Central memory CD8-positive, alpha-beta T cell (primary cell): ENCODE measurements around the gene PPM1B.
"Not testable (repeated sequence)": the region's sequence is repeated elsewhere in the genome, so short reads cannot be mapped to it uniquely, and the experiment has no call there.

Source experiments
- ATAC-seq: fragments of 150-1000 bp; cut with Tn5 transposase; replicated peaks from 2 replicates; pipeline ENCODE4 v1.10.0; 2022; ENCODE audit warnings: mild to moderate bottlenecking, moderate FRiP score, moderate number of reproducible peaks; ENCODE audit not compliant: poor library complexity, severe bottlenecking; ENCODE audit errors: extremely low read depth
- DNase-seq, 2 donors: peaks; one replicate each; pipeline ENCODE4 v3.0.0; 2021; ENCODE audit warnings: low spot score in 2 of 2
- H3K27ac Mint-ChIP-seq: one replicate; pipeline ENCODE4 v1.8.0; 2022; ENCODE audit warnings: low read depth, mild to moderate bottlenecking, moderate library complexity, mixed read lengths
- H3K27me3 Mint-ChIP-seq: one replicate; pipeline ENCODE4 v1.8.0; 2022; ENCODE audit warnings: mixed read lengths
- H3K36me3 Mint-ChIP-seq: one replicate; pipeline ENCODE4 v1.8.0; 2022; ENCODE audit warnings: mild to moderate bottlenecking, moderate library complexity, mixed read lengths; ENCODE audit not compliant: insufficient read depth
- H3K4me1 Mint-ChIP-seq: one replicate; pipeline ENCODE4 v1.8.0; 2022; ENCODE audit warnings: mixed read lengths
- H3K4me3 Mint-ChIP-seq: one replicate; pipeline ENCODE4 v1.8.0; 2022; ENCODE audit warnings: mild to moderate bottlenecking, moderate library complexity, mixed read lengths
- H3K9me3 Mint-ChIP-seq: one replicate; pipeline ENCODE4 v1.8.0; 2022; ENCODE audit warnings: mixed read lengths

PPM1B gene

DNA sequence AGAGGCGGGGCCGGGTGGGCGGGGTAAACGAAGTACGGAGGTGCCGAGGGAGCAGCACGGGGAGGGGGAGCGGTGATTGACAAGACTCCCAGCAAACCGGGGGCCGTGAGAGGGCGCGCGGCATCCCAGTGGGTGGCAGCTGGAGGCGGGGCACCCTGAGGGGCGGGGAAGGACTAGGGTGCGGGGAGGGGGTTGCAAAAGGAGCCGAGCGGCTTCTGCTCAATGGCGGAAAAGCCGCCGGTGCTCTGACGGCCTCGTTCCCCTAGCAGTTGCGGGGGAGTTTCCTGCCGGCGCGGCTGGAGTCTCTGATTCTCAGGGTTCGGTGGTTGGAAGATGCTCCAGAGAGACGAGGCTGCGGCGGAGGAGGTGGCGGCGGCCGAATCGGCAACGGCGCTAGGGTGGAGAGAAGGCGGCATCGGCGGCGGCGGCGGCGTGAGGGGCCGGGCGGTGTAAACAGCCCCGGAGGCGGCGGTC, at the start of gene PPM1B:
Gene PPM1B, plus strand, starts transcription at position 195 of the 474 bp plus-strand sequence. CDS start 32,325 bp downstream, outside the sequence.
- Mint-ChIP-seq H3K36me3 (peaks cover 24% of the 10 kb centered on the region), H3K4me1 (peaks cover 39% of the 10 kb centered on the region), H3K27me3 (no peaks in the 10 kb centered on the region), H3K27ac (peak within 1 kb of the TSS; percentile 96), H3K4me3 (peak within 1 kb of the TSS; percentile 87), H3K9me3 (no peaks in the 10 kb centered on the region)
- ATAC-seq (peak; percentile 64), DNase-seq (peak in 1 of 2 donors; percentile 97)

DNA sequence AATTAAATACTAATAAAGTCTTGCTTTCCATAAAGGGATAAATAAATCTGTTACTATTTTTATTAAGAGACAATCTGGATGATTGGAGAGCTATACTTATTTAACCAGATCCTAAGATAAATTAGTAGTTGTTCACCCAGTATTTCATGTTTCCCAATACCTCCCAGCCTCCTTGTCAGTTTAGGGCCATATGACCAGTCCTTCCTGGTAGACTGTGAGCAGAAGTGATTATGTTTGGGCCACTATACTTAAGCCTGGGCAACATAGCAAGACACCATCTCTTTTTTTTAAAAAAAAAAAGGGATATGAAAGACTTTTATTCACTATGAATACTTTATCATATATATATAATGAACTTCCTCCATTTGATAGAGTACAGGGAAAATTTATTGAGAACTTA, 48.8 kb upstream of the PPM1B start:
- no peak for DNase-seq
- no peak overlapping the region for H3K27ac Mint-ChIP-seq

DNA sequence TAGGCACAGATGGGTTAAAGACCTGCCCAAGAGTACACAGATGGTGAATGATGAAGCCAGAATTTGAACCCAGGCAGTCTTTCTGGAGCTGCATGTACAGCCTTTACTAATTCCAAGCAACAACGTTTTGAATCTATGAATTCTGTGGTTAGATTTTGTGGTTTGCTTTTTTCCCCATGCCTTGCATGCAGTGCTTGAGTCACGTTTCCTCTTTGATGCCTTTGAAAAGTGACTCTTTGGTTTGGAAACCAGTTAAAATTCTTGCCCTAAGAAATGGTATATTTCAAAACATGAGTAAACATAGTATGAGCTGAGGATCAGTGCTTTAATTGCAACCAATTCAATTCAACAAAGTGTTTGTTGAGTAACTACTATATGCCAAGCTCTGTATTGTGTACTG, 48.2 kb upstream of the PPM1B start:
- no peaks in the 10 kb centered on the region for H3K36me3 Mint-ChIP-seq
- no peak overlapping the region for H3K27ac Mint-ChIP-seq
- DNase-seq (no peak), ATAC-seq (no peak)
- peaks cover 16% of the 10 kb centered on the region for H3K27me3 Mint-ChIP-seq
- no peaks in the 10 kb centered on the region for H3K9me3 Mint-ChIP-seq
- no peak overlapping the region for H3K4me3 Mint-ChIP-seq
- H3K4me1 Mint-ChIP-seq, result no peaks in the 10 kb centered on the region

More for the DNA sequence above, 48.8 kb upstream of the PPM1B start:
- ATAC-seq, result no peak
- Mint-ChIP-seq H3K4me3 (no peak overlapping the region), H3K36me3 (no peaks in the 10 kb centered on the region), H3K27me3 (peaks cover 11% of the 10 kb centered on the region), H3K9me3 (no peaks in the 10 kb centered on the region), H3K4me1 (no peaks in the 10 kb centered on the region)

DNA sequence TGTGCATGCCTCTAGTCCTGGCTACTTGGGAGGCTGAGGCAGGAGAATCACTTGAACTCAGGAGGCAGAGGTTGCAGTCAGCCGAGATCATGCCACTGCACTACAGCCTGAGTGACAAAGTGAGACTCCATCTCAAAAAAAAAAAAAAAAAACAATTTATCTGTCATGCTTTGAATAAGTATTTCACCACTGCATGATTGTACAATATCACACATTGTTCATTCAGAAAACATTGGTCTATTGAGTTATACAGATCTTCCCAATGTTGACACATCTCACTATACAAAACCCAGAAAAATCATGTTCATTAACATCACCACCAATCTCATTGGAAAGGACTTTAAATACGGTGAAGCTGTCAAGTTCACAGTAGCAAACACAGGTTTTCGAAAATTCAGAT, 46.8 kb upstream of the PPM1B start:
- Mint-ChIP-seq H3K4me1 (no peaks in the 10 kb centered on the region), H3K27ac (no peak overlapping the region), H3K9me3 (no peaks in the 10 kb centered on the region), H3K4me3 (no peak overlapping the region), H3K36me3 (no peaks in the 10 kb centered on the region), H3K27me3 (peaks cover 24% of the 10 kb centered on the region)
- ATAC-seq (no peak), DNase-seq (no peak)

DNA sequence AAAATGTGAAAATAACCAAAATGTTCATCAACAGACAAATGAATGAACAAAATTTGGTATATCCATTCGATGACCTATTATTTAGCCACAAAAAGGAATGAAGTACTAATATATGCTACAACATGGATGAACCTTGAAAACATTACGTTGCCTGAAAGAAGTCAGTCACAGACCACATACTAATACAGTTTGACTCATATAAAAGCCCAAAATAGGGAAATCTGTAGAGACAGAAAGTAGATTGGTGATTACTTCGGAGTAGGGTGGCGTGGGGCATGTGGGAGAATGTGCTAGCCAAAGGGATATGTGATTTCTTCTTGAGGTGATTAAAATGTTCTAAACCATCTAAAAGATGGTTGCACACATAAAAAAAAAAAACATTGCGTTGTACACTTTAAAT, 44.2 kb upstream of the PPM1B start:
- no peaks in the 10 kb centered on the region for H3K4me1 Mint-ChIP-seq
- no peak overlapping the region for H3K27ac Mint-ChIP-seq
- no peaks in the 10 kb centered on the region for H3K36me3 Mint-ChIP-seq
- no peaks in the 10 kb centered on the region for H3K9me3 Mint-ChIP-seq
- ATAC-seq (no peak), DNase-seq (no peak)
- no peak overlapping the region for H3K4me3 Mint-ChIP-seq
- H3K27me3 Mint-ChIP-seq, result peaks cover 24% of the 10 kb centered on the region

DNA sequence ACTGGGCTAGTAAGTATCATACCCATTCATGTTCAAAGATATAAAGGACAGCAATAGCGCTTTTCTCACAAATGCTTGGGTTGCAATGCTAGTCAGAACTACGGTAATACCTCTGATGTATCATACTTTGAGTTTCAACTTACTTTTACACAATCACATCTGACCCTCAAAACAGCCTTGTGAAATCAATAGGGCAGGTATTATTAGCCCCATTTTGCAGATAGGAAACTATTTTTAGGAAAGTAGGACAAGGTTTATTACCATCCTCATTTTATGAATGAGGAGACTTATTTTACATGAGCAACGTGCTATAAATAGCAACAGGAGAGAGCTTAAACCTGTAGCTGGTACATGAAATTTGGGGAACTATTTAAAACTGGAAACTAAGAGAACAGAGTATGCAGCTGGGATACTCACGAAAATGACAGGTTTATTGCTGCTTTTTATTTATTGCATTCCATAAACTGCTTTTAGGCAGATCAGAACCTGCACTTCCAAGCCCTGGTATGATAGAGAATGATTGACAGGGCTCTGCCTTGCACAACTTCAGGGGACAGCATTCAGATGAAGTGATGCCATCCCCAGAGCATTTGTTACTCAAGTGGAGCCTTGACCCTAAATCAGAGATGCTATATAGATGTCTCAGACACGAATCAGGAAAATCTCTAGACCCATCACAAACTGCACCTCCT, 42.4 kb upstream of the PPM1B start:
- ATAC-seq (no peak), DNase-seq (no peak)
- H3K4me1 Mint-ChIP-seq, result no peaks in the 10 kb centered on the region
- peaks cover 24% of the 10 kb centered on the region for H3K27me3 Mint-ChIP-seq
- H3K4me3 Mint-ChIP-seq, result no peak overlapping the region
- no peak overlapping the region for H3K27ac Mint-ChIP-seq
- H3K9me3 Mint-ChIP-seq, result peaks cover 3% of the 10 kb centered on the region
- no peaks in the 10 kb centered on the region for H3K36me3 Mint-ChIP-seq

DNA sequence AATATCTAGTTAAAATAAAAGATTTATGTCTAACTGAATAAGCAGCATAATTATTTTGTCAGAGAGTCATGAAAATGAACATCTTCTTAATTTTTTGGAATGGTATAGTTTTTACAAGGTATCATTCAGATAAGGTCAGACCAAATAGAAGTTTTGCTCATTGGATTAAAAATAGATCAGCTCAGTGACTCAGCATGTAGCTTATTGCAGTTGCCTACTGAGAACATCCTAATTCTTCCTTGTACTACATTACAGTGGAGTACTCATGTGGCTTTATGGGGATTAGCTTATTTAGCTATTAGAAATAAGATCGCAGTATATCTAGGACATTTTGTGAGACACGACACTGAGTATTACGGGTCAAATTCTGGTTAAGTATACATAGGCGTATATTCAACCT, 38.2 kb upstream of the PPM1B start:
- H3K4me3 Mint-ChIP-seq, result no peak overlapping the region
- H3K27ac Mint-ChIP-seq, result no peak overlapping the region
- DNase-seq (no peak), ATAC-seq (no peak)
- peaks cover 5% of the 10 kb centered on the region for H3K9me3 Mint-ChIP-seq
- peaks cover 9% of the 10 kb centered on the region for H3K27me3 Mint-ChIP-seq
- no peaks in the 10 kb centered on the region for H3K36me3 Mint-ChIP-seq
- no peaks in the 10 kb centered on the region for H3K4me1 Mint-ChIP-seq

DNA sequence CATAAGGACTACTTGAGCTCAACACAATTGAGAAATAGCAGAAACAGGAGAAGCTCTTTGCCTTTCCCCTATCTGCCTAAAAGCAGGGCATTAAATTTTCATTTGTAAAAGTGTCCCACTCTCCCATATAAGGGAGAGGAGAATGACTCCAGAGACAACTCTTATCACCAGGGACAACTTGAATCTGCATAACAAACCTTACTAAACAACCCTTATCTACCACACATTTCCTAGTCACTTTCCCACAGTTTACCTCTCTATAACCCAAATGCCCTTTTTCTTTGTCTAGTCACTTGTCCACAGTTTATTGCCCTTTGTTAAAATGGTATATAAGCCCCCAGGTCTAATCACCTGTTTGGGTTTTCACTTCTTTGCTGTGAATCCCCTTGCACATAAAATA, 37.5 kb upstream of the PPM1B start:
- ATAC-seq (no peak), DNase-seq (no peak)
- Mint-ChIP-seq H3K27ac (no peak overlapping the region), H3K4me1 (no peaks in the 10 kb centered on the region), H3K4me3 (no peak overlapping the region), H3K36me3 (no peaks in the 10 kb centered on the region), H3K9me3 (peaks cover 5% of the 10 kb centered on the region), H3K27me3 (peaks cover 1% of the 10 kb centered on the region)

DNA sequence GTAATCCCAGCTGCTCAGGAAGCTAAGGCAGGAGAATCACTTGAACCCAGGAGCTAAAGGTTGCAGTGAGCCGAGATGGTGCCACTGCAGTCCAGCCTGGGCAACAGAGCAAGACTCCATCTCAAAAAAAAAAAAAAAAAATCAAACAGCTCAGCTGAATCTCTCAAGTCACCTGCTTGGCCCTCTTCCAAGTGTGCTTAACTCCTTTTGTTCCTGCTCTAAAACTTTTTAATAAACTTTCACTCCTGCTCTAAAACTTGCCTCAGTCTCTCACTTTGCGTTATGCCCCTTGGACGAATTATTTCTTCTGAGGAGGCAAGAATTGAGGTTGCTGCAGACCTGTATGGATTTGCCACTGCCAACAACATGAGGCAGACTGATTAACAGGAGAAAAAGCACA, 35.1 kb upstream of the PPM1B start:
- not testable (repeated sequence) for H3K4me1 Mint-ChIP-seq, H3K4me3 Mint-ChIP-seq, H3K27me3 Mint-ChIP-seq, ATAC-seq, H3K9me3 Mint-ChIP-seq, H3K27ac Mint-ChIP-seq, DNase-seq, H3K36me3 Mint-ChIP-seq

DNA sequence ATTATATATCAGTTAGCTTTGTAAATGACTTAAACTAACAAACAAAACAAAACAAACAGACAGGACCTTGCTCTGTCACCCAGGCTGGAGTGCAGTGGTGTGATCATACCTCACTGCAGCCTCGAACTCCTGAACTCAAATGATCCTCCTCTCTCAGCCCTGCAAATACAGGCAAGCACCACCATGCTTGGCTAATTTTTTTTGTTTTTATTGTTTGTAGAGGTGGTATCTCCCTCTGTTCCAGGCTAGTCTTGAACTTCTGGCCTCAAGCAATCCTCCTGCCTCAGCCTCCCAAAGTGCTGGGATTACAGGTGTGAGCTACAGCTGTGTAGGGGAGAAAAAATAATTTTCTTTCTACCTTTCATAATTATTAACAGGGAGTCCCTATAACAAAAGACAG, 33.8 kb upstream of the PPM1B start:
- H3K4me1 Mint-ChIP-seq, result no peaks in the 10 kb centered on the region
- H3K4me3 Mint-ChIP-seq, result no peak overlapping the region
- H3K27me3 Mint-ChIP-seq, result no peaks in the 10 kb centered on the region
- no peaks in the 10 kb centered on the region for H3K36me3 Mint-ChIP-seq
- H3K9me3 Mint-ChIP-seq, result peaks cover 5% of the 10 kb centered on the region
- H3K27ac Mint-ChIP-seq, result no peak overlapping the region
- ATAC-seq (no peak), DNase-seq (no peak)

DNA sequence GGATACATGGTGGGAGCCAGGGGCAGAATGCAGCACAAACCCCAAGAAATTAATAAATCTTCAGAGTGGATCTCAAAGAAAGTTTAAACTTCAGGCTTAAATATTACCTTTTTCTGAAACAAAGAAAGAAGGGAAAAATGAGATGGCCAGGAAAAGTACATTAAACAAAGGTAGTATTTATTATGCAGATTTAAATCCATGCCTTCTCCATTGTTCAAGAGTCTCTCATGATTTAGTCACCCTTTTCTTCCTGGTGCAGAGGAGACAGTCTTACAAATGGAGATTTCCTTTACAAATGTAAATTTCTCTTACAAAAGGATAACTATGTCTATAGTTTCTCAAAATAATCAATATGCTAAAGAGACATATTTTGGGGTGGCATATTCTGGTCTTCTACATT, 33.4 kb upstream of the PPM1B start:
- Mint-ChIP-seq H3K4me3 (no peak overlapping the region), H3K36me3 (no peaks in the 10 kb centered on the region)
- DNase-seq, result no peak

DNA sequence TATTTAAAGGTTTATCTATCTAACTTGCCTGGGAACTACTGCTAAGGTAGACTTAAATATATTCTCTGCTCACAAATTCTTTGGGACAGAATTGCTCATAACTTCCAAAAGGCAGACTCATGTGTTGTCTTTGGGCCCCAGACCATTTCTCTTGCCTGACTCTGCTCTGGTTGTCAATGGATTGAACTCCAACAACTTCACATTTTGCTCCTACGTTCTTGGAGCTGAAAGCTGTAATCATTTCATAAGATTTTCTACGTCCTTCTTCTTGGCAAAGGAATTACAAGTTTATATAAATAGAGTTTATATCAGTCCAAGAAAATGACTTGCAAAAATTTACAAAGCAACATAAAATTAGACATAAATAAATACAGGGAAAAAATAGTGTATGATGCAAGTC, 32.9 kb upstream of the PPM1B start:
- Mint-ChIP-seq H3K27me3 (no peaks in the 10 kb centered on the region), H3K4me1 (no peaks in the 10 kb centered on the region), H3K36me3 (peaks cover 2% of the 10 kb centered on the region), H3K9me3 (peaks cover 5% of the 10 kb centered on the region), H3K4me3 (no peak overlapping the region), H3K27ac (no peak overlapping the region)
- ATAC-seq (no peak), DNase-seq (no peak)

More for the DNA sequence above, 33.4 kb upstream of the PPM1B start:
- H3K27me3 Mint-ChIP-seq, result no peaks in the 10 kb centered on the region
- H3K4me1 Mint-ChIP-seq, result no peaks in the 10 kb centered on the region
- H3K27ac Mint-ChIP-seq, result no peak overlapping the region
- no peak for ATAC-seq
- peaks cover 5% of the 10 kb centered on the region for H3K9me3 Mint-ChIP-seq

DNA sequence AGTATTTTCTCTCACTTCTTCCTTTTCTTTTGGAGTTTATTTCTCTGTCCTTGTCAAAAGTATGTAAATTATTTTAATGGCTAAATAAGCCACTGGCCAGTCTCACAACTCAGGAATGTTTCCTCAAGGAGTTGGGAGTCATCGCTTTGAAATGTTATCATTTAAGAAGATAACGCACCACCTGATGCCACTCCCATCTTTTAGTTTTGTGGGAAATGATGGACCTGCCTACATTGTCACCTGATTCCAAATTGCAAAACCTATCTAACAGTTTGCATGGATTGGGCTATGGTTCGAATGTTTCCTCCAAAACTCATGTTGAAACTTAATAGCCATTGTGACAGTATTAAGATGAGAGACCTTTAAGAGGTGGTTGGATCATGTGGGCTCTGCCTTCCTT, 32.4 kb upstream of the PPM1B start:
- no peaks in the 10 kb centered on the region for H3K4me1 Mint-ChIP-seq

More for the DNA sequence above, 32.4 kb upstream of the PPM1B start:
- H3K36me3 Mint-ChIP-seq, result peaks cover 2% of the 10 kb centered on the region
- H3K27me3 Mint-ChIP-seq, result no peaks in the 10 kb centered on the region
- ATAC-seq (no peak), DNase-seq (no peak)
- peaks cover 3% of the 10 kb centered on the region for H3K9me3 Mint-ChIP-seq
- no peak overlapping the region for H3K4me3 Mint-ChIP-seq
- H3K27ac Mint-ChIP-seq, result no peak overlapping the region
